Ishikawa (cell line): ENCODE data around the gene PCDHA7.

Source experiments
- CEBPB ChIP-seq: IDR thresholded peaks from 2 replicates; pipeline ENCODE4 v1.6.1; 2012
- CREB1 ChIP-seq: IDR thresholded peaks from 2 replicates; pipeline ENCODE4 v1.6.1; 2012; ENCODE audit warnings: low read depth
- EGR1 ChIP-seq: IDR thresholded peaks from 2 replicates; pipeline ENCODE4 v1.6.1; 2012
- EP300 ChIP-seq: IDR thresholded peaks from 2 replicates; pipeline ENCODE4 v1.6.1; 2012; ENCODE audit warnings: borderline replicate concordance
- FOXM1 ChIP-seq: IDR thresholded peaks from 2 replicates; pipeline ENCODE4 v1.6.1; 2012; ENCODE audit warnings: low read depth, borderline replicate concordance
- MAX ChIP-seq: IDR thresholded peaks from 2 replicates; pipeline ENCODE4 v1.6.1; 2012
- NFIC ChIP-seq: IDR thresholded peaks from 2 replicates; pipeline ENCODE4 v1.6.1; 2012
- RAD21 ChIP-seq: IDR thresholded peaks from 2 replicates; pipeline ENCODE4 v1.6.1; 2012; ENCODE audit warnings: low read depth
- REST ChIP-seq: IDR thresholded peaks from 2 replicates; pipeline ENCODE4 v1.6.1; 2012; ENCODE audit warnings: low read depth, mild to moderate bottlenecking
- TAF1 ChIP-seq: IDR thresholded peaks from 2 replicates; pipeline ENCODE4 v1.6.1; 2012; ENCODE audit warnings: low read depth, mild to moderate bottlenecking
- TCF12 ChIP-seq: IDR thresholded peaks from 2 replicates; pipeline ENCODE4 v1.6.1; 2012; ENCODE audit warnings: low read depth
- TEAD4 ChIP-seq: IDR thresholded peaks from 2 replicates; pipeline ENCODE4 v1.6.1; 2012
- USF1 ChIP-seq: IDR thresholded peaks from 2 replicates; pipeline ENCODE4 v1.6.1; 2012
- YY1 ChIP-seq: IDR thresholded peaks from 2 replicates; pipeline ENCODE4 v1.6.1; 2012; ENCODE audit warnings: low read depth
- ZBTB7A ChIP-seq: IDR thresholded peaks from 2 replicates; pipeline ENCODE4 v1.6.1; 2012; ENCODE audit warnings: low read depth

Gene PCDHA7

GRCh38 chr5:140823475-140823874 lies 10.6 kb upstream of the PCDHA7 start:
- TF ChIP-seq YY1 (no peak), FOXM1 (no peak), NFIC (no peak), TCF12 (no peak), ZBTB7A (no peak), MAX (no peak), EP300 (no peak), EGR1 (no peak), TEAD4 (no peak), CREB1 (no peak), REST (no peak), RAD21 (no peak), CEBPB (no peak), TAF1 (no peak), USF1 (no peak)

GRCh38 chr5:140827704-140828361 lies 6.2 kb upstream of the PCDHA7 start, which contains the start of gene PCDHA6:
PCDHA6 (plus strand) TSS chr5:140827960; CDS start chr5:140828092, 132 bp downstream.
- TF ChIP-seq NFIC (no peak), TAF1 (no peak), RAD21 (no peak), MAX (no peak), USF1 (no peak), FOXM1 (no peak), EGR1 (no peak), CEBPB (no peak), CREB1 (no peak), ZBTB7A (no peak), TEAD4 (no peak), YY1 (no peak), REST (no peak), TCF12 (no peak), EP300 (no peak)

- TF ChIP-seq TEAD4 (no peak), CEBPB (no peak), RAD21 (no peak), TCF12 (no peak), USF1 (no peak), CREB1 (no peak), NFIC (no peak), TAF1 (no peak), EP300 (no peak), YY1 (no peak), EGR1 (no peak), MAX (no peak), REST (no peak), ZBTB7A (no peak), FOXM1 (no peak)
These were observed 5.7 kb upstream of the PCDHA7 start for GRCh38 chr5:140828362-140828737.
